GM13977 (cell line): ENCODE data around the gene CFAP90.
A peak's percentile ranks its signal among the peaks of the same experiment; 100 is the strongest.

Experiments
- DNase-seq: peaks from one replicate; pipeline ENCODE4 v3.0.0; 2012; ENCODE audit warnings: low spot score
- CTCF ChIP-seq: IDR thresholded peaks from 2 replicates; pipeline ENCODE4 v1.5.1; 2012; ENCODE audit warnings: mild to moderate bottlenecking, control low read depth; ENCODE audit not compliant: insufficient read depth; ENCODE audit errors: extremely low read depth, missing control alignments
- in situ Hi-C: fragments of 300-500 bp; cut with MboI; formaldehyde crosslinking; loops from one replicate; pipeline ENCODE4 v1.12.0; 2022; ENCODE audit warnings: low sequenced_read_pairs, low pct_unique_long_range_greater_than_20kb, mixed read lengths, inconsistent platforms; ENCODE audit not compliant: unreplicated experiment

CFAP90 gene

GRCh38 chr5:7868773-7869473 lies 18.0 kb upstream of the CFAP90 start, which contains the start of the genes FASTKD3 and MTRR:
FASTKD3 (minus strand) TSS chr5:7869031; CDS start chr5:7868083, 948 bp downstream.
MTRR (plus strand) TSS chr5:7869148; CDS start chr5:7870795, 1,647 bp downstream.
- peak; percentile 94 for DNase-seq
- no peak for TF ChIP-seq CTCF
- in situ Hi-C loops, result no loop called here

- no peak for DNase-seq
- TF ChIP-seq CTCF, result no peak
- in situ Hi-C loops, result no loop called here
Measured at GRCh38 chr5:7868427-7868772, 17.5 kb upstream of the CFAP90 start.

- DNase-seq, result no peak
- TF ChIP-seq CTCF, result no peak
- in situ Hi-C loops, result no loop called here
Measured at GRCh38 chr5:7867260-7867659, 16.3 kb upstream of the CFAP90 start.

- TF ChIP-seq CTCF, result no peak
- in situ Hi-C loops, result no loop called here
- no peak for DNase-seq
Measured at GRCh38 chr5:7866196-7866595, 15.3 kb upstream of the CFAP90 start.

- TF ChIP-seq CTCF, result no peak
- no peak for DNase-seq
- in situ Hi-C loops, result no loop called here
Measured at GRCh38 chr5:7857926-7858632, 7.1 kb upstream of the CFAP90 start.

GRCh38 chr5:7857361-7857760 lies 6.4 kb upstream of the CFAP90 start:
- no peak for DNase-seq
- TF ChIP-seq CTCF, result no peak
- in situ Hi-C loops, result no loop called here
